Measurements from ENCODE around the gene MCFD2.

- TF ChIP-seq CTCF (IDR thresholded peaks at IDR 0.05) (no peak), POLR2A (IDR thresholded peaks at IDR 0.05) (no peak), EP300 (IDR thresholded peaks at IDR 0.05) (no peak), POLR2AphosphoS5 (IDR thresholded peaks at IDR 0.05) (no peak)
These were observed 41.2 kb downstream of the MCFD2 start for GRCh38 chr2:46874236-46874929.
